SK-N-MC (cell line): ENCODE data around the gene KIAA1191.

ENCODE experiments used
- EZH2 ChIP-seq: fragments of 200-600 bp; sonication (generic); IDR thresholded peaks from one replicate; pipeline ENCODE4 v1.6.1; 2017; ENCODE audit warnings: antibody characterized with exemption
- FOXP2 ChIP-seq: optimal IDR thresholded peaks from 2 replicates; pipeline ENCODE3; 2011; ENCODE audit warnings: mild to moderate bottlenecking, moderate library complexity; ENCODE audit not compliant: insufficient read depth; ENCODE audit errors: extremely low read length, control extremely low read depth
- POLR2AphosphoS5 ChIP-seq: IDR thresholded peaks from 2 replicates; pipeline ENCODE4 v1.6.1; 2012; ENCODE audit warnings: mild to moderate bottlenecking, low read depth, low read length, borderline replicate concordance

GRCh38 chr5:176388444-176389134 lies 27.0 kb upstream of the KIAA1191 start, which contains the start of the genes HIGD2A and NOP16:
- TF ChIP-seq EZH2 (no peak), POLR2AphosphoS5 (peak; percentile 96), FOXP2 (no peak)
